ENCODE measurements around the gene DNAL4.

GRCh38 chr22:38834991-38835390, 41.0 kb upstream of the DNAL4 start:
- TF ChIP-seq CTCF (IDR thresholded peaks at IDR 0.05; ENCODE audit: borderline replicate concordance, extremely low read depth, low read length, poor library complexity, severe bottlenecking) (no peak), EZH2 (IDR thresholded peaks at IDR 0.05; ENCODE audit: borderline replicate concordance, low read depth, low read length, severe bottlenecking) (no peak)
